GM12891 (cell line): ENCODE data around the gene WNT11.

ENCODE experiments used
- PAX5 ChIP-seq: IDR thresholded peaks from 2 replicates; pipeline ENCODE4 v1.6.1; 2011; ENCODE audit warnings: low read length, moderate library complexity, mild to moderate bottlenecking; ENCODE audit not compliant: insufficient read depth, severe bottlenecking
- POLR2A ChIP-seq: IDR thresholded peaks from 2 replicates; pipeline ENCODE4 v1.6.1; 2011; ENCODE audit warnings: low read depth, low read length, control low read depth
- POLR2AphosphoS5 ChIP-seq: IDR thresholded peaks from 2 replicates; pipeline ENCODE4 v1.6.1; 2011; ENCODE audit warnings: low read depth, low read length, control low read depth
- POU2F2 ChIP-seq: IDR thresholded peaks from 2 replicates; pipeline ENCODE4 v1.6.1; 2011; ENCODE audit warnings: low read depth, mild to moderate bottlenecking, control low read depth, low read length, moderate library complexity
- SPI1 ChIP-seq: IDR thresholded peaks from 2 replicates; pipeline ENCODE4 v1.6.1; 2011; ENCODE audit warnings: low read depth, low read length, control low read depth
- TAF1 ChIP-seq: IDR thresholded peaks from 2 replicates; pipeline ENCODE4 v1.6.1; 2011; ENCODE audit warnings: low read depth, low read length, control low read depth

DNA sequence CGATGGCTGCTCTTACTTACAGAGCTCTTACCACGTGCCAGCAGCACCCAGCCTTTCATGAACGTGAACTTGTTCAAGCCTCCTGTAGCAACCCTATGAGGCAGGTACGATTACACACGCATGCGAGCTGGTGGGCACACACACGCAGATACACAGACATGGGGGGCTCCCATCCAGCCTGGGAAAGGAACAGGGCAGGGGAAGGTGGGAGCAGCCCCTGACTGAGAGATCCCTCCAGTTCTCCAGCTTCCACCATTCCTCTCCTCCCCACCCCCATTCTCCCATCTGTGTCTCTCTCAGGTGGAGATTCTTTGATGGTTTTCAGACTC is 37.6 kb upstream of the WNT11 start:
- TF ChIP-seq POLR2A: no peak
- TF ChIP-seq POLR2AphosphoS5: no peak
- TF ChIP-seq TAF1: no peak
- no peak for TF ChIP-seq POU2F2
- no peak for TF ChIP-seq SPI1
- TF ChIP-seq PAX5: no peak
